ENCODE data around the gene ARHGEF6.

GRCh38 chrX:136671006-136671610 is 109.6 kb downstream of the ARHGEF6 start:
- TF ChIP-seq CTCF (IDR thresholded peaks at IDR 0.05) (no peak), POLR2A (IDR thresholded peaks at IDR 0.05) (no peak)

All from vagina (tissue), 2 donors.